Panc1 (cell line): ENCODE results near the gene ZNF844. TPM values are rescaled to one million over a fixed set of nuclear protein-coding genes. Genes with fewer than 3 reads are reported as not detected.
"Not testable (repeated sequence)": the region's sequence is repeated elsewhere in the genome, so short reads cannot be mapped to it uniquely, and the experiment has no call there.

ENCODE experiments used
- ATAC-seq: fragments of 200-7000 bp; cut with Tn5 transposase; 2 replicates; pipeline ENCODE4 v1.9.1; 2020; ENCODE audit warnings: mild to moderate bottlenecking, moderate library complexity
- BruUV-seq: library from RNA; stranded (reverse); fragments of 400-500 nt; replicated peaks from 2 replicates; lab custom pipeline; 2021; lab: Mats Ljungman, UMichigan
- CTCF ChIA-PET: fragments of 300-600 bp; sonication (Branson Sonifier 250); formaldehyde crosslinking; loops from one replicate; lab custom pipeline; 2022; ENCODE audit warnings: antibody characterized with exemption; lab: Charles Lee
- POLR2A ChIA-PET: fragments of 300-600 bp; sonication (Branson Sonifier 250); formaldehyde crosslinking; loops from one replicate; lab custom pipeline; 2022; ENCODE audit warnings: antibody characterized with exemption; lab: Charles Lee
- DNase-seq: peaks from one replicate; pipeline ENCODE4 v3.0.0-alpha.2; 2010; ENCODE audit warnings: low read depth, low spot score
- H3K27ac ChIP-seq: 2 replicates; pipeline ENCODE4 v1.5.1; 2011; ENCODE audit warnings: mild to moderate bottlenecking, low read length, inconsistent platforms
- H3K27me3 ChIP-seq: fragments of 200-500 bp; sonication (Bioruptor generic); 2 replicates; pipeline ENCODE4 v1.6.0; 2014; ENCODE audit warnings: low read length, inconsistent platforms; ENCODE audit not compliant: control insufficient read depth, insufficient read depth
- H3K36me3 ChIP-seq: fragments of 200-500 bp; sonication (Bioruptor generic); 2 replicates; pipeline ENCODE4 v1.5.1; 2014; ENCODE audit warnings: inconsistent platforms, mild to moderate bottlenecking, low read length, moderate library complexity; ENCODE audit not compliant: control insufficient read depth, insufficient read depth
- H3K4me1 ChIP-seq: 2 replicates; pipeline ENCODE4 v1.5.1; 2011; ENCODE audit warnings: inconsistent platforms, mild to moderate bottlenecking, low read length, moderate library complexity; ENCODE audit not compliant: control insufficient read depth, insufficient read depth
- H3K4me3 ChIP-seq, 2 experiments: 2 replicates each; pipeline ENCODE4 v1.5.1; 2011 to 2012; ENCODE audit warnings: low read depth in 2 of 2, low read length in 2 of 2, mild to moderate bottlenecking in 2 of 2, inconsistent platforms in 1 of 2, moderate library complexity in 1 of 2
- H3K9me3 ChIP-seq: fragments of 200-500 bp; sonication (Bioruptor generic); 2 replicates; pipeline ENCODE4 v1.5.1; 2014; ENCODE audit warnings: low read depth, mild to moderate bottlenecking, inconsistent platforms, low read length, moderate library complexity; ENCODE audit not compliant: control insufficient read depth, insufficient read depth
- CTCF ChIP-seq: fragments of 450-650 bp; IDR thresholded peaks from 2 replicates; pipeline ENCODE4 v1.5.1; 2017; ENCODE audit warnings: mild to moderate bottlenecking
- POLR2AphosphoS5 ChIP-seq: IDR thresholded peaks from 2 replicates; pipeline ENCODE4 v1.6.1; 2012; ENCODE audit warnings: mild to moderate bottlenecking, low read depth, low read length, moderate library complexity
- REST ChIP-seq, 2 experiments: IDR thresholded peaks; 2 replicates each; pipeline ENCODE4 v1.6.1; 2011 to 2012; ENCODE audit warnings: low read depth in 2 of 2, control low read depth in 1 of 2, low read length in 1 of 2, mild to moderate bottlenecking in 1 of 2, moderate library complexity in 1 of 2; ENCODE audit not compliant: insufficient read depth in 1 of 2
- SIN3A ChIP-seq: IDR thresholded peaks from 2 replicates; pipeline ENCODE4 v1.6.1; 2012; ENCODE audit warnings: low read depth, mild to moderate bottlenecking, low read length, moderate library complexity, borderline replicate concordance; ENCODE audit not compliant: insufficient read depth
- TCF7L2 ChIP-seq: IDR thresholded peaks from 2 replicates; pipeline ENCODE4 v1.6.1; 2011; ENCODE audit warnings: mild to moderate bottlenecking, low read depth, low read length, inconsistent platforms
- in situ Hi-C: cut with HindIII; loops from 2 replicates; pipeline ENCODE4 v1.10.0; 2016; ENCODE audit warnings: low sequenced_read_pairs, low pct_unique_long_range_greater_than_20kb
- intact Hi-C: fragments of 100-400 bp; cut with micrococcal nuclease; formaldehyde crosslinking; loops from one replicate; pipeline ENCODE4 v1.10.0; 2022; ENCODE audit not compliant: unreplicated experiment
- total RNA-seq: library from RNA; stranded (reverse); gene quantifications from one replicate; pipeline ENCODE4 v1.2.1, GENCODE V29; 2021; ENCODE audit not compliant: unreplicated experiment

The ZNF844 gene
- total RNA-seq, 1 experiment from 2014 or later: 8.6 TPM

GRCh38 chr19:12075538-12076139, 11.1 kb downstream of the ZNF844 start:
- ATAC-seq (no peak), DNase-seq (no peak)
- H3K27ac ChIP-seq: no peak overlapping the region
- H3K36me3 ChIP-seq: peaks cover 9% of the 10 kb centered on the region; the same call in 1 of the 2 replicates
- no peaks in the 10 kb centered on the region for H3K4me1 ChIP-seq
- peaks cover 66% of the 10 kb centered on the region for H3K9me3 ChIP-seq
- H3K4me3 ChIP-seq: no peak overlapping the region
- in situ Hi-C loops: no loop called here
- no peak for TF ChIP-seq CTCF
- no peak for TF ChIP-seq POLR2AphosphoS5
- TF ChIP-seq TCF7L2: no peak
- no peak for TF ChIP-seq REST (IDR thresholded peaks at IDR 0.05; ENCODE audit: insufficient read depth in 1 of 2, low read depth in 2 of 2, low read length in 1 of 2)
- no peak for TF ChIP-seq SIN3A
- intact Hi-C loops: no loop called here
- ChIA-PET CTCF (no interaction called here), POLR2A (no interaction called here)
- H3K27me3 ChIP-seq: no peaks in the 10 kb centered on the region
- BruUV-seq: no TSS peak

- in situ Hi-C loops, H3K4me1 ChIP-seq, H3K27ac ChIP-seq, DNase-seq, CTCF ChIA-PET, H3K36me3 ChIP-seq, H3K27me3 ChIP-seq, intact Hi-C loops, H3K4me3 ChIP-seq, ATAC-seq, POLR2A ChIA-PET: not testable (repeated sequence)
- BruUV-seq: TSS peak; percentile 21
- peaks cover 61% of the 10 kb centered on the region for H3K9me3 ChIP-seq
Measured at GRCh38 chr19:12076331-12076730, 11.8 kb downstream of the ZNF844 start.

GRCh38 chr19:12077375-12077774, 12.8 kb downstream of the ZNF844 start:
- Histone ChIP-seq H3K9me3 (peaks cover 57% of the 10 kb centered on the region), H3K4me1 (no peaks in the 10 kb centered on the region), H3K27me3 (no peaks in the 10 kb centered on the region), H3K4me3 (no peak overlapping the region), H3K36me3 (peaks cover 9% of the 10 kb centered on the region; the same call in 1 of the 2 replicates), H3K27ac (no peak overlapping the region)
- no TSS peak for BruUV-seq
- no peak for TF ChIP-seq REST (IDR thresholded peaks at IDR 0.05; ENCODE audit: insufficient read depth in 1 of 2, low read depth in 2 of 2, low read length in 1 of 2)
- no peak for TF ChIP-seq SIN3A
- no peak for TF ChIP-seq TCF7L2
- no peak for TF ChIP-seq POLR2AphosphoS5
- no peak for TF ChIP-seq CTCF
- CTCF ChIA-PET: no interaction called here
- ATAC-seq (no peak), DNase-seq (no peak)
- POLR2A ChIA-PET: no interaction called here
- intact Hi-C loops: no loop called here
- in situ Hi-C loops: no loop called here
